Neuronal stem cell (in vitro differentiated cells): ENCODE data around the gene DCXR.
A peak's percentile ranks its signal among the peaks of the same experiment; 100 is the strongest.

ENCODE experiments used
- DNase-seq: peaks from one replicate; pipeline ENCODE4 v3.0.0-alpha.2; 2013; ENCODE audit warnings: low spot score
- H2AFZ ChIP-seq: one replicate; pipeline ENCODE4 v1.6.1; 2013; ENCODE audit warnings: mild to moderate bottlenecking, low read length, inconsistent platforms
- H2AK5ac ChIP-seq: 2 replicates; pipeline ENCODE4 v1.6.1; 2013; ENCODE audit warnings: low read depth, mild to moderate bottlenecking, inconsistent platforms, low read length, moderate library complexity, mixed read lengths
- H2BK120ac ChIP-seq: 2 replicates; pipeline ENCODE4 v1.6.1; 2013; ENCODE audit warnings: low read depth, mild to moderate bottlenecking, inconsistent platforms, low read length, moderate library complexity, mixed read lengths
- H2BK12ac ChIP-seq: one replicate; pipeline ENCODE4 v1.6.1; 2013; ENCODE audit warnings: low read length, inconsistent platforms
- H2BK15ac ChIP-seq: 2 replicates; pipeline ENCODE4 v1.6.1; 2013; ENCODE audit warnings: mild to moderate bottlenecking, low read length, inconsistent platforms, mixed read lengths
- H2BK5ac ChIP-seq: one replicate; pipeline ENCODE4 v1.6.1; 2013; ENCODE audit warnings: inconsistent platforms, mild to moderate bottlenecking, low read length, moderate library complexity
- H3K14ac ChIP-seq: one replicate; pipeline ENCODE4 v1.6.1; 2013; ENCODE audit warnings: low read length, inconsistent platforms
- H3K18ac ChIP-seq: 2 replicates; pipeline ENCODE4 v1.6.1; 2013; ENCODE audit warnings: low read length, inconsistent platforms
- H3K23ac ChIP-seq: 2 replicates; pipeline ENCODE4 v1.6.1; 2013; ENCODE audit warnings: low read depth, mild to moderate bottlenecking, mixed read lengths, low read length, inconsistent platforms; ENCODE audit not compliant: poor library complexity
- H3K27ac ChIP-seq: replicated peaks from 3 replicates; pipeline ENCODE4 v1.5.1; 2013; ENCODE audit warnings: low read length, inconsistent platforms
- H3K27me3 ChIP-seq, 3 experiments: 2 replicates each; pipeline ENCODE4 v1.6.1; 2013; ENCODE audit warnings: low read length in 3 of 3, mild to moderate bottlenecking in 2 of 3, inconsistent platforms in 1 of 3, low read depth in 1 of 3, mixed read lengths in 1 of 3, moderate library complexity in 1 of 3; ENCODE audit not compliant: control insufficient read depth in 3 of 3, insufficient read depth in 3 of 3
- H3K36me3 ChIP-seq, 2 donors: replicated peaks in 1 of 2; 2 replicates each; pipeline ENCODE4 v1.6.1; 2013; ENCODE audit warnings: low read length in 2 of 2; ENCODE audit not compliant: control insufficient read depth in 2 of 2, insufficient read depth in 2 of 2
- H3K4ac ChIP-seq: 2 replicates; pipeline ENCODE4 v1.6.1; 2013; ENCODE audit warnings: inconsistent platforms, mild to moderate bottlenecking, low read length, moderate library complexity
- H3K4me1 ChIP-seq, 2 donors: 1 replicate in 1 of 2; 2 replicates in 1 of 2; pipeline ENCODE4 v1.6.1; 2013; ENCODE audit warnings: low read length in 2 of 2, low read depth in 1 of 2; ENCODE audit not compliant: control insufficient read depth in 2 of 2, insufficient read depth in 1 of 2
- H3K4me2 ChIP-seq: one replicate; pipeline ENCODE4 v1.6.1; 2013; ENCODE audit warnings: mild to moderate bottlenecking, low read length, inconsistent platforms; ENCODE audit not compliant: insufficient read depth, poor library complexity, severe bottlenecking
- H3K4me3 ChIP-seq, 2 donors: 2 replicates each; pipeline ENCODE4 v1.5.1; 2013; ENCODE audit warnings: low read length in 2 of 2, mild to moderate bottlenecking in 2 of 2, inconsistent platforms in 1 of 2, moderate library complexity in 1 of 2
- H3K79me1 ChIP-seq: one replicate; pipeline ENCODE4 v1.6.1; 2013; ENCODE audit warnings: low read depth, mild to moderate bottlenecking, inconsistent platforms, low read length, moderate library complexity
- H3K9ac ChIP-seq: one replicate; pipeline ENCODE4 v1.6.1; 2013; ENCODE audit warnings: mild to moderate bottlenecking, low read depth, low read length, inconsistent platforms; ENCODE audit not compliant: poor library complexity
- H3K9me3 ChIP-seq, 2 donors: replicated peaks in 1 of 2; 2 replicates each; pipeline versions ENCODE3 to v1.6.1; 2013; ENCODE audit warnings: low read length in 2 of 2, mild to moderate bottlenecking in 2 of 2, inconsistent platforms in 1 of 2, low read depth in 1 of 2, mixed read lengths in 1 of 2, moderate library complexity in 1 of 2; ENCODE audit not compliant: control insufficient read depth in 2 of 2, insufficient read depth in 1 of 2
- H4K8ac ChIP-seq: one replicate; pipeline ENCODE4 v1.6.1; 2013; ENCODE audit warnings: low read depth, mild to moderate bottlenecking, inconsistent platforms, low read length, moderate library complexity
- H4K91ac ChIP-seq: one replicate; pipeline ENCODE4 v1.6.1; 2013; ENCODE audit warnings: low read length, low read depth, mild to moderate bottlenecking, inconsistent platforms; ENCODE audit not compliant: poor library complexity
- WGBS, 2 donors: extraction: QIAGEN DNeasy Blood & Tissue Kit; methylation state at CpG; one replicate each; pipeline ENCODE4 v1.1.7; 2013; ENCODE audit warnings: missing lambda C conversion rate in 2 of 2, mixed read lengths in 1 of 2; ENCODE audit not compliant: insufficient read length in 2 of 2, insufficient replicate concordance in 1 of 2; ENCODE audit errors: extremely low coverage in 2 of 2; 5-methylcytosine and 5-hydroxymethylcytosine counted together

Gene DCXR

DNA sequence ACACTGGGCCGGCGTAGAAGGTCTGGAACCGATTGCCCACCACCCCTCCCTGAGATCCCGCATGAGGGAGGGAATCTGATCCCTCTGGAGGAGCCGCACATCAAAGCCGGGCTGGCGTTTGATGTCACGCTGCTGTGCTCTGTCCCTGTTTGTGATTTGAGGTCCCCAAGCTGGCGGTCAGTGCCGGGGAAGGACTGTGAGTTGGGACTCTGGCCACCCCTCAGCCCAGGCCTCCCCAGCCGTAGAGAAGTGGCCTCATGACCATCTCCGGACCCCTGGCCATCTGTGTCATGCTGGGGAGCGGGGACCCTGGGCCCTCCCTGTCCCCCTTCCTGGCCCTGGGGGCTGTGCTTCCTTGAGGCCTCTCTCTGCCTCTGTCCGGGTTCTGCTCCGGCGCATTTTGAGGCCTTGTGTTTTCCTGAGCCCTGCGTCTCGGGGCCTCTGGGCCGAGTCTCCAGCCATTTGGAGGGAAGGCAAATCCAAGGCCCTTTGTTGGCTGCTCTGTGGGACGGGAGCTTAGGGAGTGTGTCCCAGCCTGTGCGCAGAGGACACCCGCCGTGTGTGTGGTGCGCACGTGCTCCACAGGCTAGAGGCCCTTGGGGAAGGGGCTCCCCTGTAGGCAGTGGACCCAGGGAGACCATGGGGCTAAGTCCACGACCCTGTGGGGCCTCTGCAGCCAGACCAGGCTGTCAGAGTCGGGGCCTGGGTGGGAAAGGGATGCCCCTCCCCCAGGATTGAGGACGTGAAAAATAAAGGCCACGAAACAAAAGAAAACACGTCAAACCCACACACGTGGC lies 45.0 kb downstream of the DCXR start:
- Histone ChIP-seq H3K23ac (peak overlapping the region; percentile 52), H3K14ac (peak overlapping the region; percentile 75), H2BK15ac (peak overlapping the region; percentile 99), H3K4me1 (peaks cover 25 to 29% of the 10 kb centered on the region in 2 donors), H3K18ac (peak overlapping the region; percentile 97), H3K27ac (peak overlapping the region; percentile 78), H3K79me1 (peaks cover 13% of the 10 kb centered on the region), H2BK5ac (peak overlapping the region; percentile 90), H2BK120ac (peak overlapping the region; percentile 92), H3K4ac (peak overlapping the region; percentile 78), H3K36me3 (peaks cover 0 to 12% of the 10 kb centered on the region in 2 donors), H3K9ac (peak overlapping the region; percentile 85), H2AK5ac (peak overlapping the region; percentile 97), H4K91ac (peak overlapping the region; percentile 87), H4K8ac (peak overlapping the region; percentile 53), H3K9me3 (peaks cover 3 to 8% of the 10 kb centered on the region in 2 donors), H3K27me3 (no peaks in the 10 kb centered on the region), H3K4me3 (peak overlapping the region in 1 of 2 donors; percentile 27), H2BK12ac (peak overlapping the region; percentile 99), H2AFZ (peak overlapping the region; percentile 90), H3K4me2 (no peak overlapping the region)
- peak; percentile 20 for DNase-seq
- no CpG with 5 or more reads among the region's 31 CpGs for WGBS, 2 donors

DNA sequence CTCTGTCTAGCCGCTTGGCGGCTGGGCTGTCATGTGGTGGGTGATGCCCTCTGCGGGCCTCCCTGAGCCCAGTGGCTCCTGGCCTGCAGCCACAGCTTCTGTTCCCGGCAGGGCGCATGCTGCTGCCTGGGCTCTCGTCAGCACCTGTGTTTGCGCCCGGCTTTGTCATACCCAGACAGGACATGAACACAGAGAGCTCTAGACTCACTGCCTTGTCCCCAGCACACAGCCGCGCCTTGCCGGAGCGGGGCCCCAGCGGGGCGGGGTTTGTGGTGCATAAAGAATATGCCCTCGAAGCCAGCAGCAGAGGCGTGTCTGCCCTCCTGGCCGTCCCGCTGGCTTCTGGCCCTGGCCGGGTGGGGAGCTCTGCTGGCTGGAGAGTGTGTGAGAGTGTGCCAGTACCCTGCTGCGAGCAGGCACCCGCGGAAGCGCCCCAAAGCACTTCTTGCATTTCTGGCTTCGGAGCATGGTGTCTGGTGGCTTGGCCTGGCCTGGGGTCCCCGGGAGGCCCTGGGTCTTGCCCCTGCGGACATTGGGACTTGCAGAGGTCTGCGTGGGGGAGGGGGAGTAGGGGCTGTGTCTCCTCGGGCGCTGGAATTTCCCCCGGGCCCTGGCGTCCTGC lies 45.7 kb downstream of the DCXR start:
- Histone ChIP-seq H2BK12ac (peak overlapping the region; percentile 95), H3K79me1 (peaks cover 15% of the 10 kb centered on the region), H4K91ac (peak overlapping the region; percentile 92), H4K8ac (no peak overlapping the region), H3K36me3 (peaks cover under 1 to 17% of the 10 kb centered on the region in 2 donors), H3K4me3 (peak overlapping the region in 1 of 2 donors; percentile 27), H3K23ac (peak overlapping the region; percentile 75), H3K27me3 (no peaks in the 10 kb centered on the region), H3K14ac (peak overlapping the region; percentile 84), H3K4me1 (peaks cover 25 to 29% of the 10 kb centered on the region in 2 donors), H3K9ac (peak overlapping the region; percentile 83), H3K9me3 (peaks cover 3 to 8% of the 10 kb centered on the region in 2 donors), H3K18ac (peak overlapping the region; percentile 97), H2BK120ac (peak overlapping the region; percentile 92), H3K27ac (peak overlapping the region; percentile 78), H3K4me2 (no peak overlapping the region), H2AK5ac (peak overlapping the region; percentile 97), H2BK15ac (peak overlapping the region; percentile 79), H2AFZ (peak overlapping the region; percentile 90), H3K4ac (peak overlapping the region; percentile 45), H2BK5ac (peak overlapping the region; percentile 90)
- peak; percentile 12 for DNase-seq
- WGBS, 2 donors, result no CpG with 5 or more reads among the region's 31 CpGs

DNA sequence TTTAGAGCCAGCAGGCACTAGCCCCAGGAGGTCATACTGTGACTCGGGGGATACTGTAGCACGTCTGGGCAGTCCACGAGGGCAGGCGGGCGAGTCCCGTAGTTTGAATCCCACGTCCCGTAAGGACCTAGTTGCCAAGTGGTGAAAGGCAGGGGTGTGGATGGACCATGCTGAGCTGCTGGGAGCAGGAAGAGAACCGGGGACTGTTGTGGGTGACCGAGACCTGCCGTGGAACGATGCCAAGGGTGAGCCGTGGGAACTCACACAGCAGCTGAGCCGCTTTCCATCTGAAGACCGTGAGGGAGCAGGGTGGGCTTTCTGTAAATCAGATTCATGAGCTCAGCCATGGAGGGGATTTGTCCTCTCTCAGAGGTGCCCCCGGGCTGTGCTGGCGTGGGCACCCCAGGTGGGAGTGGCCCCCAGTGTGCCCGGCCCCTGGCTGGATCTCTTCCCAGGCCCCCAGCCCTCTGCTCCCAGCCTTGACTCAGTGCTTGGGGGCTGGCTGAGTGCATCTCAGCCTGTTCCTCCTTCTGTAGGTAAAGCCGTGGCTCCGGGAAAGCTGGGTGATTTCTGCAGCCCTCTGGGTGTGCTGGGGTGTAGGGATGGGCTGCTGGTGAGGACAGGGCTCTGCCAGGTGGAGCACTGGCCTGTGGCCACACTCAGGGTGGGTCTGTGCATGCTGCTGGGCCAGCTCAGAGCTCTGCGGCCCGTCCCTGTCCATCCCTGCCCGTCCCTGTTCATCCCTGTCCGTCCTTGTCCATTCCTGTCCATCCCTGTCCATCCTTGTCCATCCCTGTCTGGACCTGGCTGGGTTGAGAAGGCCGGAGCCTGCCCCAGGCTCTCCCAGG lies 46.4 kb downstream of the DCXR start:
- Histone ChIP-seq H2BK120ac (peak overlapping the region; percentile 35), H3K9me3 (peaks cover 3 to 8% of the 10 kb centered on the region in 2 donors), H3K4me1 (peaks cover 25 to 29% of the 10 kb centered on the region in 2 donors), H2BK12ac (peak overlapping the region; percentile 95), H3K4ac (peak overlapping the region; percentile 45), H3K23ac (peak overlapping the region; percentile 75), H3K14ac (peak overlapping the region; percentile 84), H3K79me1 (peaks cover 15% of the 10 kb centered on the region), H4K8ac (no peak overlapping the region), H2BK5ac (peak overlapping the region; percentile 90), H3K36me3 (peaks cover 5 to 21% of the 10 kb centered on the region in 2 donors), H4K91ac (peak overlapping the region; percentile 92), H3K27me3 (no peaks in the 10 kb centered on the region), H3K27ac (peak overlapping the region; percentile 78), H2AK5ac (peak overlapping the region; percentile 95), H3K4me2 (no peak overlapping the region), H2BK15ac (peak overlapping the region; percentile 79), H3K9ac (peak overlapping the region; percentile 83), H2AFZ (peak overlapping the region; percentile 90), H3K18ac (peak overlapping the region; percentile 97), H3K4me3 (no peak overlapping the region)
- no peak for DNase-seq
- no CpG with 5 or more reads among the region's 25 CpGs for WGBS, 2 donors
